HG03066 (cell line): Measurements from ENCODE around the gene DIPK1C.

Experiments
- ATAC-seq: cut with Tn5 transposase; IDR thresholded peaks from one replicate; pipeline ENCODE4 v1.9.1; 2021; ENCODE audit warnings: low read depth; ENCODE audit not compliant: unreplicated experiment

Gene DIPK1C

GRCh38 chr18:74454279-74454751, 2.8 kb downstream of the DIPK1C start:
- no peak for ATAC-seq

GRCh38 chr18:74453642-74454198, 3.4 kb downstream of the DIPK1C start:
- no peak for ATAC-seq

GRCh38 chr18:74453016-74453566, 4.0 kb downstream of the DIPK1C start:
- no peak for ATAC-seq

GRCh38 chr18:74451148-74451547, 6.0 kb downstream of the DIPK1C start:
- no peak for ATAC-seq

GRCh38 chr18:74450626-74451025, 6.5 kb downstream of the DIPK1C start:
- ATAC-seq: no peak

GRCh38 chr18:74447404-74448152, 9.5 kb downstream of the DIPK1C start:
- ATAC-seq: no peak

- no peak for ATAC-seq
Observed at GRCh38 chr18:74446631-74447403, 10.3 kb downstream of the DIPK1C start.

GRCh38 chr18:74446178-74446577, 10.9 kb downstream of the DIPK1C start:
- no peak for ATAC-seq

GRCh38 chr18:74445585-74445984, 11.5 kb downstream of the DIPK1C start:
- no peak for ATAC-seq

GRCh38 chr18:74444104-74444503, 13.0 kb downstream of the DIPK1C start:
- no peak for ATAC-seq

- ATAC-seq: no peak
Observed at GRCh38 chr18:74440808-74441427, 16.2 kb downstream of the DIPK1C start.

GRCh38 chr18:74438091-74438490, 19.0 kb downstream of the DIPK1C start:
- ATAC-seq: no peak

GRCh38 chr18:74436158-74436769, 20.8 kb downstream of the DIPK1C start:
- no peak for ATAC-seq

- ATAC-seq: no peak
Observed at GRCh38 chr18:74435740-74436139, 21.4 kb downstream of the DIPK1C start.

GRCh38 chr18:74434466-74434865, 22.6 kb downstream of the DIPK1C start:
- no peak for ATAC-seq

GRCh38 chr18:74430806-74431571, 26.1 kb downstream of the DIPK1C start:
- no peak for ATAC-seq

- ATAC-seq: no peak
Observed at GRCh38 chr18:74430231-74430630, 26.9 kb downstream of the DIPK1C start.

GRCh38 chr18:74429096-74429495, 28.0 kb downstream of the DIPK1C start:
- no peak for ATAC-seq

GRCh38 chr18:74427442-74428112, 29.5 kb downstream of the DIPK1C start:
- ATAC-seq: no peak
